HG02884 (cell line): Measurements from ENCODE around the gene ENTPD6.

Source experiments
- ATAC-seq: cut with Tn5 transposase; IDR thresholded peaks from one replicate; pipeline ENCODE4 v1.9.1; 2021; ENCODE audit warnings: mild to moderate bottlenecking, moderate library complexity; ENCODE audit not compliant: unreplicated experiment

The ENTPD6 gene

GRCh38 chr20:25187635-25188034, 7.9 kb upstream of the ENTPD6 start:
- ATAC-seq, result no peak

GRCh38 chr20:25188218-25188617, 7.3 kb upstream of the ENTPD6 start:
- ATAC-seq, result no peak

DNA sequence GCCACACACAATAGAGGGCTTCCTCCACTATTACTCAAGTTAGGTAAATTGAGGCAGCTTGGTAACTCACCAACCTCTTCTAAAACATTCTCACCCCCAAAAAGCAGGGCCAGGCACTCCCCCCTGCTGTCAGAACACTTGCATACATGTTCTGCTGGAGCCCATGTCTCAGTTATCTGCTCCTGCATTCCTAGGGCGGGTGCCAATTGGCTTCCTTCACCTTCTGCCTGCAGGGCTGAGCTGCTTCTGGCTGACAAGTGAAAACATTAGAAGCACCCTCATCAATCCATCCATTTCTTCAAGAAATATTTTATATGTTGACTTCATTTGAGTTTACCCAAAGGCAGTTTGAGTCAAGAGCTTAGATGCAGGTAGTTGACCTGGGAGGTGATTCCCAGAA, 4.5 kb upstream of the ENTPD6 start:
- no peak for ATAC-seq

DNA sequence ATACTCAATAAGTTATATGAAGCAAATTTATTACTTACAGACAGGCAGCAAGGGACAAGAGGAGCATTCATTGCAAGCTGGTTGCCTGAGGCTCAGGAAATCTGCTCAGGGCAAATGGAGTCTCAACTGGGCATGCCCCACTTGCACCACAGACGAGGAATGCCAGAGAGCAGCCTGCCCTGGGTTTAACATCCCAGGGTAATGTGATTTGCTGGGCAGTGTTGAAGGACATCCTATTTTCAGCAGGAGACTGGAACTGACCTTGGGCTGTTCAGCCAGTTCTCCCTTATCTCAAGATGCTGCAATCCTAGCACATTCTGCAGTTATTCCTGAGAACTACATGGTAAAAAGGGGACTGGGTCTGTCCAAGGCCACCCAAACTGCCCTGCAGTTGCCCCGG, 3.8 kb upstream of the ENTPD6 start:
- ATAC-seq, result no peak

GRCh38 chr20:25193843-25194242, 1.7 kb upstream of the ENTPD6 start:
- no peak for ATAC-seq

DNA sequence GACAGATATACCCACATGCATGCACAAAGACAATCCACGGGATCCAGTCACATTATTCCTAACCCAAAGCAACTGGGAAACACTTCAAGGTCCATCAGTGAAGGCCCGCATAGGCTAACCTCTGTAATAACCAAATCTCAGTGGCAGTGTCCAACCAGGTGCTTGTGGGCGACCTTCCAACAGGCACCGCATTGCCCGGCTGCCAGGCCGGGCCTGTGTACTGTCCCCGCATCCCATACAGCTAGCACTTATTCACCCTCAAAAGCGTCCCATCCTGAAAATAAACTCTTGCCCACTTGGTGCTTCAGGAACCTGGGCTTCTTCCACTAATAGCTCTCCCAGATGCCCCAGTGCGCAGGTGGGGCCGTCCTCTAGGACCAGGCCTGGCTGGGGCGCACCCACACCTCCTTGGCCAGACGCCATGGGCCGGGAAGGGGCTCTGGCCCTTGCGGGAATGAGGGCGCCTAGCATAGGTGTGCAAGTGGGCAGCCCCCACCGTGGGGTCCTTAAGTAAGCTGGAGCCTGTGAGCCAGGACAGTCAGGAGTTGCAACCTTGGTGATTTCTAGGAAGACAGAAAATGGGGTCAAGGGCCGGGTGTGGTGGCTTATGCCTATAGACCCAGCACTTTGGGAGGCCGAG, 1.1 kb upstream of the ENTPD6 start:
- ATAC-seq, result no peak

DNA sequence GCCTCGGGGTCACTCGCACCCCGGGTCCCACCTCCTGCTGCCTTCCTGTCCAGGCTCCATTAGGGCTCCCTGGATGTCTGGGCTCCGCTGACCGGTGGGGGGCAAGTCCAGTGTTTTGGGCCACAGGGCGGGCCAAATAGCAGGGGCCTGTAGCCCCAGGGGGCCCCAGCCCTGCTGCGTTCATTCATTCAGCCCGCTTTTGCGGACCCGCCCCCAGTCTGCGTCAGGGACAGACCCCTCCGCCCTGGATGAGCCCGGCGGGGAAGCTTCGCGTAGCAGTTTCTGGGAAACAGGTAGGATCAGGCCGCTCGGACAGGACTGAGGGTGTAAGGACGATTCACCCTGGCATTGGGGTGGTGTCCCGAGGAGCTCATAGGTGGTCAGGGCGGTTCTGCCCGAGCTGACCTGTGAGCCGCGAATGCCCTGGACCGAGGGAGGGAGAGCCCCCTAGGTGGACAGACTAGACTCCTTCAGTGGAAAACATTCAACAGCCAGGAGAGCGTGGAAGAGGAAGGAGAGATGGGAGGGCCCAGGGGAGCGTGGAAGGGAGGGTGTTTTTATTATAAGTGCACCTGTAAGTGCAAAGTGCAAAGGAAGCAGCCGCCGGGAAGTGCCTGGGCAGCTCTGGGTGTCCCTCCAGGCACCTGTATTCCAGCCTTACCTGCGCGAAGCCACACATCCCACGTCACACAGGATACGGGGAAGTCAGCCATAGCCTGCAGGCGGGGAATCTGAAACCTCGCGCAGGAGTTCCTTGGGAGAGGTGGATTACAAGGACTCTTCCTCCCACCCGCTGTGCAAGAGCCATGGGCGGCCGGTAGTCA, 662 bp downstream of the ENTPD6 start:
- ATAC-seq, result peak; percentile 32

- ATAC-seq, result no peak
These were observed 1.2 kb downstream of the ENTPD6 start for GRCh38 chr20:25196786-25197120.

DNA sequence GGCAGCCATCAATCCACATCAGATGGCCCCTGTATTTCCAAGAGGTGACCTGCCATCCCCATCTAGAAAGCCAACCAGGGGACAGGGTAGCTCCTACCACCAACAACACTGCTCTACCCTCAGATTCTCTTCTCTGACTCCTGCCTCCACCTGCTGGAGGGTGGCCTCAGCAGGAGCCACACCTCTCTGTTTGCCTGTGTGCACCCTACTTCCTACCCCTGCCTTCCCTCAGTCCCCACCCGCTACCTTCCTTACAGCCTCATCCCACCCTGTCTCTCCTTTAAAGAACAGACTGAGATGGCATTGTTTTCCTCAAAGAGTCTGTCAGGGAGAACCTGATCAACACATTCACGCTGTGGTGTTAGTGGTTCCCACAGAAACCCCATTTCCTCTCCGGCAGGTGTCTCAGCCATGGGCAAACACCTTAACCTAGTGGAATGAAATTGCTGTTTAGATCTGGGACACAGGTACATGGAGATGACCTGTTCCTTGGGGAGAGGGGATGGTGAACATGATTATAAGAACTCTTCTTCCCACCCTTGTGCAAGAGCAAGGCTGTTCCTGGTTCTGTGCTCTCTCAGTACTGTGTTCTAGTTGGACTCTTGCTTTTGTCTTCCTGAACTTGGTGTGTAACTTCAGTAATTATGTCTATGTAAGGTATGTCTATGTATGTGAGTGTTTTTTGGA, 1.8 kb downstream of the ENTPD6 start:
- ATAC-seq, result no peak

GRCh38 chr20:25197870-25198190, 2.3 kb downstream of the ENTPD6 start:
- no peak for ATAC-seq

GRCh38 chr20:25198663-25199383, 3.3 kb downstream of the ENTPD6 start:
- no peak for ATAC-seq

- ATAC-seq, result no peak
These were observed 4.2 kb downstream of the ENTPD6 start for GRCh38 chr20:25199473-25200260.

GRCh38 chr20:25203089-25203488, 7.6 kb downstream of the ENTPD6 start:
- ATAC-seq, result no peak

GRCh38 chr20:25203871-25204320, 8.4 kb downstream of the ENTPD6 start:
- ATAC-seq, result no peak

- no peak for ATAC-seq
These were observed 9.2 kb downstream of the ENTPD6 start for GRCh38 chr20:25204550-25205276.

DNA sequence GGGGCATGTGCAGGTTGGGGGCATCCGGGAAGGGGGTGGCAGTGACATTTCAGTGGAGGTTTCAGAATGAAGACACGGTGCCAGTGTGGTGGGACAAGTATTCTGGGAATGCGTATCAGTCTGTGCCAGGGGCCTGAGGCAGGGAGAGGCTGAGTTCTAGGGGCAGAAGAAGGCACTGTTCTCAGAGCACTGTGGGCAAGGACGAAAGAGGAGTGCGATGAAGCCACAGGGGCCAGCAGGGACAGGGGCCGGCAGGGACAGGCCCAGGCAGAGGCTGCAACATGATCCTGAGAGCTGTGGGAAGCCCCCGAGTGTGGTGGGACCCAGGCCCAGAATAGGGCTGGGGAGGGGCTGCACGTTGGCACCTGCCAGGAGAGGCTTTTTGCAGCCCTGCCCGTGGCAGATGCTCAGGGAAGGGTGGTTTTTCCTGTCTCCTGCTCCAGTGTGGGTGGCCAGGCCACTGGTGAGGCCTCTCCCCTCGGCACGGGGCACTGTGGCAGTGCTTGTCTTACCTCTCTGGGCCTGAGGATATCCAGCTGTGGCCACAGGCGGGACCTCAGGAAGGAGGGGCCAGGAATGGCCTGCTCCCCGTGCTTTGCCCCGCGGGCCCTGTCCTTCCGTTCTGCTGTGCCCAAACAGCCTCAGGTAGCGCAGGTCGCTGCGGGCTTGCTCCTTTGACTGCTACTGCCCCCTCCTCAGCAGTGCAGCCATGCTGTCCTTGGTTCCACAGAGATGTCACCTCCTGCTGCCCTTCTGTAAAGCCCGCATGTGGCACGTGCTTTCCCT, 10.0 kb downstream of the ENTPD6 start:
- no peak for ATAC-seq

DNA sequence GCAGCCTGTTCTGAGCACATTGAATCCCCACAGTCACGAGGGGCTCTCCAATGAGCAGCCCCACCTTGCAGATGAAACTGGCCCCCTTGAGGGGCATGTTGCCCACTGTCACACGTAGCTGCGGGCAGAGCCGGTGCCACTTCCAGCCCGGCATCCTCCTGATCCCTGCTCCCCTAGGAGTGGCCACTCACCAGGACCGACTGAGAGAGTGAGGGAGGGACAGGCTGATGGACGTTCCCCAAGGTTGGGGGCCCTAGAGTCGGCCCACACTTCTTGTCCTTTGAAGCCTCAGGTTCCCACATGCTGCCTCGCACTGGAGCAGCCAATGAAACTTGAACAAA, 10.5 kb downstream of the ENTPD6 start:
- no peak for ATAC-seq

GRCh38 chr20:25206548-25206947, 11.0 kb downstream of the ENTPD6 start:
- no peak for ATAC-seq
